ENCODE data around the gene PVALEF.

DNA sequence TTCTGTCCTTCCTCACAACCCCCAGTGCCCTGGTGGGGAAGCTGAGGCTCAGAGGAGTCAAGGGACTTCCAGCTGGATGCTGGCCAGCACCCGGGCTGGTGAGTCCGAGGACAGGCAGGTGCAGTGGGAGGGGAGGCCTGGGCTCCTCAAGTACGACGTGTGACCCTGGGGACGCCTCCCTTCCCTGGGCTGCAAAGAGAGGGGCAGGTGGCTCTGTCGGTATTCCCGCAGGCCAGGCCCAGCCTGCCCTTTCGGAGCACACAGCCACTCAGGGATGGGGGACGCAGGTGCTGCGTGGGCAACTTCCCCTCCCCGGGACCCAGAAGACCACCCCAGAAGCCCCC lies 33.1 kb upstream of the PVALEF start:
- no peak for TF ChIP-seq ZNF384 (IDR thresholded peaks at IDR 0.05)
- no peak for TF ChIP-seq L3MBTL2 (conservative IDR thresholded peaks at IDR 0.05)
- no peak for TF ChIP-seq CTBP1 (IDR thresholded peaks at IDR 0.05; ENCODE audit: borderline replicate concordance)
- TF ChIP-seq, protein P1, sequence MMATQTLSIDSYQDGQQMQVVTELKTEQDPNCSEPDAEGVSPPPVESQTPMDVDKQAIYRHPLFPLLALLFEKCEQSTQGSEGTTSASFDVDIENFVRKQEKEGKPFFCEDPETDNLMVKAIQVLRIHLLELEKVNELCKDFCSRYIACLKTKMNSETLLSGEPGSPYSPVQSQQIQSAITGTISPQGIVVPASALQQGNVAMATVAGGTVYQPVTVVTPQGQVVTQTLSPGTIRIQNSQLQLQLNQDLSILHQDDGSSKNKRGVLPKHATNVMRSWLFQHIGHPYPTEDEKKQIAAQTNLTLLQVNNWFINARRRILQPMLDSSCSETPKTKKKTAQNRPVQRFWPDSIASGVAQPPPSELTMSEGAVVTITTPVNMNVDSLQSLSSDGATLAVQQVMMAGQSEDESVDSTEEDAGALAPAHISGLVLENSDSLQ (IDR thresholded peaks at IDR 0.05), result no peak

All from HEK293T (cell line).